Right lobe of liver (tissue), 6 donors: ENCODE results near the gene SP5. TPM values are rescaled to one million over a fixed set of nuclear protein-coding genes. Genes with fewer than 3 reads are reported as not detected.

Source experiments
- ATAC-seq, 4 donors: fragments of 200-7000 bp; cut with Tn5 transposase; one replicate each; pipeline ENCODE4 v1.9.1; 2020; ENCODE audit warnings: mild to moderate bottlenecking in 4 of 4, moderate library complexity in 4 of 4
- DNase-seq, 3 donors: peaks; one replicate each; pipeline ENCODE4 v3.0.0-alpha.2; 2020
- H3K27ac ChIP-seq, 3 donors: fragments of 200-600 bp; one replicate each; pipeline ENCODE4 v1.8.0; 2022
- H3K27me3 ChIP-seq, 2 donors: fragments of 200-600 bp; one replicate each; pipeline ENCODE4 v1.8.0; 2022
- H3K36me3 ChIP-seq, 4 donors: fragments of 200-600 bp; sonication (generic) in 1 of 4; one replicate each; pipeline versions ENCODE4 v1.5.1 to v1.8.0; 2017 to 2022; ENCODE audit warnings: control low read depth in 1 of 4
- H3K4me1 ChIP-seq, 4 donors: fragments of 200-600 bp; sonication (generic) in 1 of 4; one replicate each; pipeline versions ENCODE4 v1.5.1 to v1.8.0; 2017 to 2022; ENCODE audit warnings: control low read depth in 1 of 4
- H3K4me3 ChIP-seq, 3 donors: fragments of 200-600 bp; one replicate each; pipeline ENCODE4 v1.8.0; 2022
- H3K9me3 ChIP-seq, 4 donors: fragments of 200-600 bp; sonication (generic) in 1 of 4; one replicate each; pipeline versions ENCODE4 v1.5.1 to v1.8.0; 2017 to 2022; ENCODE audit warnings: control low read depth in 1 of 4
- POLR2A ChIP-seq: fragments of 450-650 bp; IDR thresholded peaks from one replicate; pipeline ENCODE4 v1.6.1; 2017; ENCODE audit warnings: antibody characterized with exemption, mild to moderate bottlenecking
- WGBS: methylation state at CpG from one replicate; pipeline ENCODE4 v1.1.6; 2018; ENCODE audit warnings: low coverage, low lambda C conversion rate; ENCODE audit not compliant: insufficient coverage; ENCODE audit errors: missing lambda C conversion rate; 5-methylcytosine and 5-hydroxymethylcytosine counted together
- intact Hi-C, 2 donors: fragments of 100-400 bp; cut with DNase I; formaldehyde crosslinking; loops; one replicate each; pipeline versions ENCODE4 v1.11.2 to v1.14.1; 2022
- total RNA-seq, 6 experiments: library from RNA; depleted of rRNA in 2 of 6; stranded (reverse); fragments of >200 nt in 2 of 6; fragmentation: NEBNext Ultra II Directional in 3 of 6; extraction: Animal tissue kit (Norgen Biotek cat#: 25700) in 3 of 6; gene quantifications; one replicate each; pipeline versions ENCODE4 v1.1.0 to v1.2.4, GENCODE V29; 2016 to 2023
- TF ChIP-seq, protein P1 (sequence below), 4 donors: fragments of 200-600 bp in 3 of 4; fragments of 450-650 bp in 1 of 4; IDR thresholded peaks; one replicate each; pipeline versions ENCODE4 v1.5.1 to v1.8.0; 2016 to 2022; ENCODE audit warnings: antibody characterized with exemption in 4 of 4, mild to moderate bottlenecking in 2 of 4
- donor health status: DM: no; HTN: yes; CAD: no.
- donor health status: DM: no; HTN: no; CAD: no.
- donor health status: DM: no; HTN: no; CAD: no.
- donor health status: DM: no; HTN: yes; CAD: no.
- donor health status: DM: no; HTN: yes; CAD: no.

The SP5 gene
- total RNA-seq, 6 experiments from 2014 or later, result 1.4 to 16.0 (median 1.9) TPM

DNA sequence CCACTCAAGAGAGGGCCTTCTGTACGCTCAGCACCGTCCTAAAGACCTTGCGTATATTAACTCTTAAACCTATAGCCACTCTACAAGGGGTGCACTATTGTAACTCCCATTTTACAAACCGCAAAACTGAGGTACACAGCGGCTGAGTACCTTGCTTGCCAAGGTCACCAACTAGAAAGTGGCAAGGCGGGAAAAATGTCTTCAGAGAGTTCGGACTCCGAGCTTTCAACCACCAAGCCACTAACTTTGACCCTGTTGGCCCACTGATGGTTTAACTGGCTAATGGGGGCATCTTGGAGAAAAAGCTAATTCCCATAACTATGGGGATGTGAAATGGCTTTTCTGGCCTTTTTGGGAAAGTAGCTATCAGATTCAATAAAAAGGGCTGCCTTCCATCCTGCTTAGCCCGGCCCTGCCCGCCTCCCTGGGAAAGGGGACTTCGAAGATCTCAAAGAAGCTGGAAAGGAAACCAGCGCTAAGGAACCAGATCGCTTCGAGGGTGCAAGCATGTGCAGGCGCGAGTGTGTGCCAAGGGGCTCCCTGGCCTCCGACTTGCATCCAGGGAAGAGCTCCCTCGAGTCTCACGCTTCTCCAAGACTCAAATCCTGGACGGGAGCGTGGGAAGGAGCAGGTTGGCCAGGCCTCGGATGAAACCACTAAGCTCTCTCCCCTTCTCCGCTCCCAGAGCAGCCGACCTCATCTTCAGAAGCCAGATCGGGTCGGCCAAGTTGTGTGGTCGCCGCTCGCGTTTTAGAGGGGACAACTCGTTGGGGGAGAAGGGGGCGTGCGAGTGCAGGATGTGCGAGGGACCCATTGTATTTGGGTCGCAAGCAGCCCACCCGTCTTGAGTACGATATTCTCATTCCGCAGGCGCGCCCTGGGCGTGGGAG is 2.2 kb upstream of the SP5 start:
- H3K27me3 ChIP-seq, result peaks cover 0 to 4% of the 10 kb centered on the region in 2 donors
- H3K27ac ChIP-seq, result no peak overlapping the region
- WGBS, result 33% methylated on average over 21 of the region's 41 CpGs
- DNase-seq (no peak), ATAC-seq (no peak)
- TF ChIP-seq, protein P1, sequence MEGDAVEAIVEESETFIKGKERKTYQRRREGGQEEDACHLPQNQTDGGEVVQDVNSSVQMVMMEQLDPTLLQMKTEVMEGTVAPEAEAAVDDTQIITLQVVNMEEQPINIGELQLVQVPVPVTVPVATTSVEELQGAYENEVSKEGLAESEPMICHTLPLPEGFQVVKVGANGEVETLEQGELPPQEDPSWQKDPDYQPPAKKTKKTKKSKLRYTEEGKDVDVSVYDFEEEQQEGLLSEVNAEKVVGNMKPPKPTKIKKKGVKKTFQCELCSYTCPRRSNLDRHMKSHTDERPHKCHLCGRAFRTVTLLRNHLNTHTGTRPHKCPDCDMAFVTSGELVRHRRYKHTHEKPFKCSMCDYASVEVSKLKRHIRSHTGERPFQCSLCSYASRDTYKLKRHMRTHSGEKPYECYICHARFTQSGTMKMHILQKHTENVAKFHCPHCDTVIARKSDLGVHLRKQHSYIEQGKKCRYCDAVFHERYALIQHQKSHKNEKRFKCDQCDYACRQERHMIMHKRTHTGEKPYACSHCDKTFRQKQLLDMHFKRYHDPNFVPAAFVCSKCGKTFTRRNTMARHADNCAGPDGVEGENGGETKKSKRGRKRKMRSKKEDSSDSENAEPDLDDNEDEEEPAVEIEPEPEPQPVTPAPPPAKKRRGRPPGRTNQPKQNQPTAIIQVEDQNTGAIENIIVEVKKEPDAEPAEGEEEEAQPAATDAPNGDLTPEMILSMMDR (IDR thresholded peaks at IDR 0.05), result no peak
- no peak for TF ChIP-seq POLR2A
- no peaks in the 10 kb centered on the region for H3K9me3 ChIP-seq
- no peaks in the 10 kb centered on the region for H3K36me3 ChIP-seq
- peak overlapping the region in 2 of 3 donors; percentile 64 to 72 for H3K4me3 ChIP-seq
- peaks cover 0 to 14% (median 2%) of the 10 kb centered on the region in 4 donors for H3K4me1 ChIP-seq
- intact Hi-C loops, result no loop called here

DNA sequence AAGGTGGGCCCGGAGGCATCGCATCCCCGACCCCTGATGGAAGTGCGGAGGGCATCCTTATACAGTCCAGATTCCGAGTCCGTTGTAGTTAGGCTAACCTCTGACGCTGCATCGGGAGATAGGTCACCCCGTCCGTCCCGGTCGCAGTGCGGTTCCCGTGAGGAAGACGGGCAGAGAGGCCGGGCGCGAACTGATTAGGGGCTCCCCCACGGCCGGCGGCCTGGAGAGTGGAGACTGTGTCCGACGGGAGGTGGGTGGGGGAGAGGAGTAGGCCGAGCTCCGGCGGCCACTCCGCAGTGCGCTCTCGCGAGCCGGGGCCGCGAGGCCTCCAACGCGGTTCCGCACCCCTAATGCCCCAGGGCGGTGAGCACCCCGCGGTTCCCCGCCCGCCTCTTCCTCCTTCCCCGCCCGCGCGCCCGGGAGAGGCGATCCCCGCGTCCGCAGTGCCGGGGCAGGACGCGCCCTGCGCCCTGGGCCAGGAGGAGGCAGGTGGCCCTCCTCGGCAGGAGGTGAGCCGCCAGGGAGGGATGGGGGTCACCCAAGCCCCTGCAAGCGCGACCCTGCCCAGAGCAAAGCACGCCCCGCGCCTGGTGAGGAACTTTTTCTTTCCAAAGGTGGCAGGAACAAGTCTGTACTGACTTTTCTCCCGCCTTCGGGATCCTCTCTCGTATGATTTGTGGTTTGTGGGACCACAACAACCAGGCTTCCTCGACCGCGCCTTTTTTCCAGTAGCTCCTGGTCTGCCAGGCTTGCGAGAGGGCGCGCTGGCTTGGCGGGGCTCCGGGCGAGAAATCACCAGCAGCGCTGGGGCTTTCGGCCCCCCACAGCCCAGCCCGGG is 1.4 kb upstream of the SP5 start:
- intact Hi-C loops, result no loop called here
- Histone ChIP-seq H3K27me3 (peaks cover 0 to 4% of the 10 kb centered on the region in 2 donors), H3K27ac (peak overlapping the region; percentile 22 to 81 (median 53)), H3K4me1 (peaks cover 0 to 14% (median 2%) of the 10 kb centered on the region in 4 donors), H3K9me3 (no peaks in the 10 kb centered on the region), H3K36me3 (no peaks in the 10 kb centered on the region), H3K4me3 (peak overlapping the region; percentile 51 to 72 (median 64))
- no peak for TF ChIP-seq POLR2A
- TF ChIP-seq, protein P1 (IDR thresholded peaks at IDR 0.05), result no peak
- WGBS, result 4% methylated on average over 8 of the region's 76 CpGs
- DNase-seq (peak; percentile 29 to 56 (median 43)), ATAC-seq (peak; percentile 3 to 9 (median 6))

DNA sequence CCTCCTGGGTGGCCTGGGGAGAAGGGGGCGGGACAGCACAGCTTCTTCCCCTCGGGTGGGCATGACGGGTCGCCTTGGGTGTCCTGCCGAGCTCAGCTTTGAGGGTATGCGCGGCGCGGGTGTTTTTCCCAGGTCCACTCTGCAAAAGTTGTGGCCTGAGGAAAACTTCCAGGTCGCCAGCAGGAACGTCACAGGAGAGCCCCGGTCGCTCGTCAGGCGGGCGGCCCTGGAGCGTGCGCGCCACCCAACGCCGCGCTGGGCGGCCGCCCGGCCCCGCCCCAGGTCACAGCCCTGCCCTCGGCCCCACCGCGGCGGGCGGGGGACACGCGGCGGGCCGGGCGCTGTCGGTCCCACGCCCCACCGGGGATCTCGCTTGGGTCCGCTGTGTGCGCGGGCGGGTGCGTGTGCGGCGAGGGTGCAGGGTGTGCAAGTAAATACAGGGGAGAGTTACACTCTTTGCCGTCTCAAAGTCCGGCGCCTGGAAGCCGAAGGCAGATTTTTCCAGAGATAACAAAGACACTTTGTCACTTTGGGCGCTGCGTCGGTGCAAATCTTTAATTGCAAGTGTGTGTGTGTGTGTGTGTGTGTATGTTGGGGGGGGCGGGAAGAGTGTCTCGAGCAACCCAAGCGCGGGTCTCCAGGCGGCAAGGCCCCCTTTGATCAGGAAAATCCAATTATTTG is 616 bp upstream of the SP5 start:
- DNase-seq (peak; percentile 72 to 82 (median 77)), ATAC-seq (peak; percentile 77 to 84 (median 78))
- WGBS, result 0% methylated on average over 2 of the region's 59 CpGs
- no peaks in the 10 kb centered on the region for H3K36me3 ChIP-seq
- H3K27ac ChIP-seq, result peak overlapping the region; percentile 22 to 81 (median 53)
- no peaks in the 10 kb centered on the region for H3K9me3 ChIP-seq
- TF ChIP-seq, protein P1 (IDR thresholded peaks at IDR 0.05), result no peak
- TF ChIP-seq POLR2A, result peak; percentile 54
- H3K4me3 ChIP-seq, result peak overlapping the region; percentile 51 to 72 (median 64)
- peaks cover 0 to 14% (median 2%) of the 10 kb centered on the region in 4 donors for H3K4me1 ChIP-seq
- intact Hi-C loops, result no loop called here
- peaks cover 0 to 4% of the 10 kb centered on the region in 2 donors for H3K27me3 ChIP-seq
